GM06990 (cell line): ENCODE data around the gene DNAJB14.

Experiments used
- DNase-seq: peaks from one replicate; pipeline ENCODE4 v3.0.0-alpha.2; 2011; ENCODE audit not compliant: insufficient read length; ENCODE audit errors: extremely low read depth
- H3K27me3 ChIP-seq: replicated peaks from 2 replicates; pipeline ENCODE4 v1.6.0; 2011; ENCODE audit warnings: low read length; ENCODE audit not compliant: control insufficient read depth, insufficient read depth
- H3K36me3 ChIP-seq: 2 replicates; pipeline ENCODE4 v1.5.1; 2011; ENCODE audit warnings: low read length; ENCODE audit not compliant: control insufficient read depth, insufficient read depth
- H3K4me3 ChIP-seq: replicated peaks from 2 replicates; pipeline ENCODE4 v1.5.1; 2011; ENCODE audit warnings: low read depth, mild to moderate bottlenecking, control low read depth, low read length
- TF ChIP-seq, protein P1 (sequence below): IDR thresholded peaks from 2 replicates; pipeline ENCODE4 v1.5.1; 2011; ENCODE audit warnings: low read length, control low read depth, mild to moderate bottlenecking, inconsistent platforms; ENCODE audit not compliant: insufficient read depth, poor library complexity, severe bottlenecking

The DNAJB14 gene

DNA sequence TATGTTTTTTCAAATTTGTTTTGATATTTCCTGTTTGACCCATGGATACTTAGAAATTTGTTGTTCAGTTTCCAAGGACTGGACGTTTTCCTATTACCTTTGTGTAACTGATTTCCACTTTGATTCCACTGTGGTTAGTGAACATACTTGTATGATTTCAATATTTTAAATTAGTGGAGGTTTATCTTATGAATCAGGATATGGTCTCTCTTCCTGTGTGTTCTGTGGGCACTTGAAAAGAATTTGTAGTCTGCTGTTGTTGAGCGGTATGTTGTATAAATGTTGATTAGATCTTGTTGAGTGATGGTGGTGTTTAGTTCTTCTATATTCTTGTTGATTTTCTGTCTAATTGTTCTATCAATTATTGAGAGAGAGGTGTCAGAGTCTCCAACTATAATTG lies 31.0 kb downstream of the DNAJB14 start:
- Histone ChIP-seq H3K36me3 (peaks cover 12% of the 10 kb centered on the region), H3K4me3 (no peak overlapping the region), H3K27me3 (no peaks in the 10 kb centered on the region)
- TF ChIP-seq, protein P1, sequence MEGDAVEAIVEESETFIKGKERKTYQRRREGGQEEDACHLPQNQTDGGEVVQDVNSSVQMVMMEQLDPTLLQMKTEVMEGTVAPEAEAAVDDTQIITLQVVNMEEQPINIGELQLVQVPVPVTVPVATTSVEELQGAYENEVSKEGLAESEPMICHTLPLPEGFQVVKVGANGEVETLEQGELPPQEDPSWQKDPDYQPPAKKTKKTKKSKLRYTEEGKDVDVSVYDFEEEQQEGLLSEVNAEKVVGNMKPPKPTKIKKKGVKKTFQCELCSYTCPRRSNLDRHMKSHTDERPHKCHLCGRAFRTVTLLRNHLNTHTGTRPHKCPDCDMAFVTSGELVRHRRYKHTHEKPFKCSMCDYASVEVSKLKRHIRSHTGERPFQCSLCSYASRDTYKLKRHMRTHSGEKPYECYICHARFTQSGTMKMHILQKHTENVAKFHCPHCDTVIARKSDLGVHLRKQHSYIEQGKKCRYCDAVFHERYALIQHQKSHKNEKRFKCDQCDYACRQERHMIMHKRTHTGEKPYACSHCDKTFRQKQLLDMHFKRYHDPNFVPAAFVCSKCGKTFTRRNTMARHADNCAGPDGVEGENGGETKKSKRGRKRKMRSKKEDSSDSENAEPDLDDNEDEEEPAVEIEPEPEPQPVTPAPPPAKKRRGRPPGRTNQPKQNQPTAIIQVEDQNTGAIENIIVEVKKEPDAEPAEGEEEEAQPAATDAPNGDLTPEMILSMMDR: no peak
- DNase-seq: no peak

DNA sequence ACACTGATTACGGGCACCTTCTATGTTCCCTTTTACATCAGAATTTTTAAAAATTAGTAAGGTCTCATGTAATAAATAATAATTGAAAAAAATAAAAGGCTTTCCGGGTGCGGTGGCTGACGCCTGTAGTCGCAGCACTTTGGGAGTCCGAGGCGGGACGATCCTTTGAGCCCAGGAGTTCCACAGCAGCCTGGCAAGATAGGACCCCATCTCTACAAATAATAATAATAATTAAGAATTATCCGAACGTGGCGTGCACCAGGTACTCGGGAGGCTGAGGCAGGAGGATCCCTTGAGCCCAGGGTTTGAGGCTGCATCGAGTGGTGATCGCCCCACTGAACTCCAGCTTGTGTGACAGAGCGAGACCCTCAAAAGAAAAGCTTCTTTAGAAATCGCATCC lies 51.4 kb downstream of the DNAJB14 start:
- TF ChIP-seq, protein P1: no peak
- peak; percentile 3 for DNase-seq
- Histone ChIP-seq H3K4me3 (no peak overlapping the region; the same call in 1 of the 2 replicates), H3K36me3 (no peaks in the 10 kb centered on the region), H3K27me3 (no peaks in the 10 kb centered on the region)

DNA sequence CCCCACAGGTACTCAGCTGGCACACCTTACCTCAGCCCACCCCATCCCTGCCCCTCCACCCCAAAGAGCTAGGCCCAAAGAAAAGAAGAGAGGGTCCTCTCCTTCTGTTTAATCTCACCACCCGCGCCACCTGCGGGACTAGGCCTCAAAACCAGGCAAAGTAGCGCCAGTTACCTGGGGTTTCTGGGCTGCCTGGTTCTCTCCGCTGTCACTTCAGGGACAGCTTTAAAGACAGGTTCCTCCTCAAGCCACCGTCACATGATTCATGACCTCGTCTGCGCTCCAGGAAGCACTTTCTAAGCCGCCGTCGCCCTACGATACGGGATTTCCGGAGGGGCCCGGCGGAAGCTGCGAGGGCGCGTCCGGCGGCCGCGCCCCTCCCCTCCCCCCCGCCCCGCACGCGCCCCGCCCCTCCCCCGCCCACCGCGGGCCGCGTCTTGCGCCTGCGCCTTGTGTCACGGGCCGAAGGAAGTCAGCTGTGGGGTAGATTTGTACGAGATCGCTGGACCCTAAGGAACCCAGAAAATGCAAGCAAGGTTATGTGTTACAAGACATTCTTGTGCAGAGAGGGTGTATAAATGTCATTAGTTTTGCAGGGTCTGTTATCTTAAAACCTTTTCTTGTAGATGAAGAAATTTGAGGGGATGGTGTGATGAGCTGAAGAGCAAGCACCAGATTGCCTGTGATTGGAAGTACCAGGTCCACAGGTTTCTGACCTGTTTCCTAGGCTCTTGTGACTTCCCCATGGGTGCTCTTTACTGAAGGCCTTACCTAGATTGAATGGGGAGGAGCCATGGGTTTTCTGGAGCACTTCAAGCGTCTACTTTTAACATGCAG lies 52.0 kb downstream of the DNAJB14 start, which contains the start of gene LAMTOR3:
Gene LAMTOR3 (minus strand): TSS at position 267 of the 837 bp plus-strand sequence. CDS start 464 bp downstream, outside the sequence.
- no peaks in the 10 kb centered on the region for H3K27me3 ChIP-seq
- TF ChIP-seq, protein P1: no peak
- DNase-seq: peak; percentile 87
- H3K4me3 ChIP-seq: peak within 1 kb of the TSS; percentile 99
- no peaks in the 10 kb centered on the region; the same call in 1 of the 2 replicates for H3K36me3 ChIP-seq

DNA sequence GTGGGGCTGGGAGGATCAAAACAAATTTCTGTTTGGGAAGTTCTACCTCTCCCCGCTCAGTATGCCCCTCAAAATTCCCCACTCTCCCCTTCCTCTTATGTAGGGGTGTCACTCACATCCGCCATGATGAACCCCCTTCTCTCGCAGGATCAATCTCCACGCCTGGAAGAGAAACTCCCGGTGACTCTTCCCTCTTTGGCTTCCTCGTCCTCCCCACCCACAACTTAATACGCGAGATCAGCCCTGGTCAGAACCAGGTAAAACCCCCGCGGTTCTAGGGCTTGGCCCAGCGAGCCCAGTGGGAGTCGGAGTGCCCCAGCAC lies 52.6 kb downstream of the DNAJB14 start:
- Histone ChIP-seq H3K4me3 (peak overlapping the region; percentile 99), H3K27me3 (no peaks in the 10 kb centered on the region), H3K36me3 (no peaks in the 10 kb centered on the region; the same call in 1 of the 2 replicates)
- TF ChIP-seq, protein P1: no peak
- DNase-seq: no peak

DNA sequence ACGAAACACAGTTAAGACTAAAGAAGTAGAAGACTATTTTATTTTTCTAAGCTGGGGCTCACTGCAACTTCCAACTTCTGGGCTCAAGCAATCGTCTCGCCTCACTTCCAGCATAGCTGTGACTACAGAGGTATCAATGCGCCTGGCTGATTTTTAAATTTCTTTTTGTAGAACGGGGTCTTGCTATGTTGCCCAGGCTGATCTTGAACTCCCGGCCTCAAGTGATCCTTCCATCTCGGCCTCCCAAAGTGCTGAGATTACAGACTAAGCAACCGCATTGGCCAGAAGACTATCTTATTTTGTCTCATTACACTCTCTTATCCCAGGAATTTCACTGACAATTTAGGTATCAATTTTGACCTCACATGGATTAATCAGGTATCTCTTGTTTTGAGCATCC lies 53.4 kb downstream of the DNAJB14 start:
- TF ChIP-seq, protein P1: no peak
- Histone ChIP-seq H3K4me3 (peak overlapping the region; percentile 99), H3K27me3 (no peaks in the 10 kb centered on the region), H3K36me3 (no peaks in the 10 kb centered on the region; the same call in 1 of the 2 replicates)
- DNase-seq: no peak
